PC-3 (cell line): ENCODE measurements around the gene CALHM6. TPM values are rescaled to one million over a fixed set of nuclear protein-coding genes. Genes with fewer than 3 reads are reported as not detected.

ENCODE experiments used
- total RNA-seq: library from RNA; depleted of rRNA; stranded (reverse); fragments of >200 nt; gene quantifications from 2 replicates; pipeline ENCODE4 v1.2.3, GENCODE V29; 2014; rRNA removed

The CALHM6 gene
- total RNA-seq, 1 experiment from 2014 or later, result not detected

Other genes starting within 250 kb of the CALHM6 start
- gene TSPYL4, start 207.3 kb upstream of the CALHM6 start, total RNA-seq, result 8.0 and 10.1 TPM in 2 replicates
- gene TSPYL1, start 181.4 kb upstream of the CALHM6 start, total RNA-seq, result 35.1 and 38.8 TPM in 2 replicates
- gene DSE, start 90.4 kb upstream of the CALHM6 start, total RNA-seq, result 9.6 and 9.8 TPM in 2 replicates
- not detected in 2 replicates for gene CALHM5, start 50.3 kb downstream of the CALHM6 start, total RNA-seq
- gene TRAPPC3L, start 84.3 kb downstream of the CALHM6 start, total RNA-seq, result not detected in 2 replicates
- gene CALHM4, start 92.4 kb downstream of the CALHM6 start, total RNA-seq, result not detected in 2 replicates
- 18.4 and 24.6 TPM in 2 replicates for gene RWDD1, start 110.1 kb downstream of the CALHM6 start, total RNA-seq
- gene RSPH4A, start 155.1 kb downstream of the CALHM6 start, total RNA-seq, result 0.04 TPM in 1 of 2 replicates, not detected in the other
- gene ZUP1, start 207.4 kb downstream of the CALHM6 start, total RNA-seq, result 2.7 and 6.3 TPM in 2 replicates
- gene KPNA5, start 219.8 kb downstream of the CALHM6 start, total RNA-seq, result 4.9 and 5.5 TPM in 2 replicates